NCI-H1694 treated with DMSO at 0.1 percent for 48 hours (cell line): Measurements from ENCODE around the gene CAPN11.
A peak's percentile ranks its signal among the peaks of the same experiment; 100 is the strongest.
"Not testable (repeated sequence)": the region's sequence is repeated elsewhere in the genome, so short reads cannot be mapped to it uniquely, and the experiment has no call there.

Experiments
- DNase-seq: peaks from one replicate; lab custom pipeline; 2025; lab: John Stamatoyannopoulos, UW

The CAPN11 gene

DNA sequence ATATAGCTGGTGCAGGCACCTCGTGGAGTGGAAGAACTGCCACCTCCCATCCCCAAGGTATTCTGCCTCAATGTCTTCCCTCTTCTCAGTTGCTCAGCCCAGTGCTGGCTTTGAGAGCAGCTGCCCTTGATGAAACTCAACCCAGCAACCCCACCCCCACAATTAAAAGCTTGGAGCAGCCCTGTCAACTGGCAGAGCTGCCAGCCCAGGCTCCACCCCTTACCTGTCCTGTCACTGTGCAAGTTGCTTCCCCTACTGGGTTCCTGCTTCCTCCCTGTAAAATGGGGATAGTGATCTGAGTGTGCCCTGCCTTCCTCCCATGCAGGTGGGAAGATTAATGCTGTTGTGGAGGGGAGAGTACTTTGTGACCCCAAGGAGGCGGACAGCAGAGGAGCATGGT is 26.7 kb upstream of the CAPN11 start:
- no peak for DNase-seq

DNA sequence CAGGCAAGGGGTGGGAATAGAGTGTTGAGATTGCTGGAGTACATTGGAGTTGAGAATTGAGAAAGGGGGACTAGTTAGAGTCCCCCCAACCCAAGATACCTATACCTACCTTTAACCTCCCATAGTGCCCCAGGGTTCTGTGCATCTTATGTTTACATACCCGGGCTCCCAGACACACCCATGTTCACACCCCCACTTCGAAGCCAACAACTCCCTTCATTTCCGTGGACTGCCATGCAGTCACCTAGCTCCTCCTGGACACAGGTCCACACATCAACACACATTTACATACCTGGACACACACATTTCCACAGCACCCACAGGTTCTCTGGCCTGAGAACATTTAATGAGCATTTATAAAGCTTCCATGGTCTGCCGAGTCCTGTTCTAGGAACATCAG is 26.1 kb upstream of the CAPN11 start:
- no peak for DNase-seq

DNA sequence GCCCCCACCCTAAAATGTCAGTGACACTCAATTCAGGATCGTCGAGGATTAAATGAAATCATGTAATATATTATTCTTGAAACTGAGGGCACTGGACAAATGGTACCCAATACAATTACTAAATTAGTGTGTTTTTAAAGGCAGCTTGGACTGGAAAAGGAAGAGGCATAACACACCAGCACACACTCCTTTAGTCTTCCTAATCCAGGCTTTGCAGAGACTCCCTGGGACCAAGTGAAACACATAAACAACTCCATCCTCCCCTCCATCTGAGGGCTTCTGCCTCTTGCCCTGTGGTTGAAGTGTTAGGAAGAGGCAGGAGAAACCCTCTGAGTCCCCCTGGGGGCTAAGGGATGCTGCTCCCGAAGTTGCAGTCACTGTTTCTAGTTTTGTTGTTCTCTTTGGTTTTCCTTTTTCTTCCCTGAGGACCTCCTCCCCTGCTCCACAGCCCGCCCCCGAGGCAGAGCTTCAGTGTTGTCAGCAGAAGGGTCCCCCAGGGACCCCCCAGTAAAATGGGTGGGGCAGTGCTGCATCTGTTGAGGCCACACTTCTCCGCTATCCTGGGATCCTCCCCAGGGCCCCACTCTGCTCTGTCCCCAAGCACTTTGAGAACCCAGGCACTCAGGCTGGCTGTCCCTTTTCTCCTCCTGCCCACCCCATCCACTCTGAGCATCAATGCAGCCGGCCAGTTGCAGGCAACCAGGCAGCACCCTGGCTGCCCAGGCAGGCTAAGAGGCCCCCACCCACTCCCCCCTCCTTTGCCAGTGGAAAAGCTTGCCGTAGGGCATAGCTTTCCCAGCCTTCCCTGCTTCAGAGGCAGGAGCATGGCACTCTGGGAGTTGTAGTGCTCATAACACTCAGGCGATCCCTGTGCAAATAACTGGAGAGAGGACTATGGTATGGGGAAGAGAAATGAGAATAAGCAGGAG is 25.4 kb upstream of the CAPN11 start:
- peak; percentile 26 for DNase-seq

DNA sequence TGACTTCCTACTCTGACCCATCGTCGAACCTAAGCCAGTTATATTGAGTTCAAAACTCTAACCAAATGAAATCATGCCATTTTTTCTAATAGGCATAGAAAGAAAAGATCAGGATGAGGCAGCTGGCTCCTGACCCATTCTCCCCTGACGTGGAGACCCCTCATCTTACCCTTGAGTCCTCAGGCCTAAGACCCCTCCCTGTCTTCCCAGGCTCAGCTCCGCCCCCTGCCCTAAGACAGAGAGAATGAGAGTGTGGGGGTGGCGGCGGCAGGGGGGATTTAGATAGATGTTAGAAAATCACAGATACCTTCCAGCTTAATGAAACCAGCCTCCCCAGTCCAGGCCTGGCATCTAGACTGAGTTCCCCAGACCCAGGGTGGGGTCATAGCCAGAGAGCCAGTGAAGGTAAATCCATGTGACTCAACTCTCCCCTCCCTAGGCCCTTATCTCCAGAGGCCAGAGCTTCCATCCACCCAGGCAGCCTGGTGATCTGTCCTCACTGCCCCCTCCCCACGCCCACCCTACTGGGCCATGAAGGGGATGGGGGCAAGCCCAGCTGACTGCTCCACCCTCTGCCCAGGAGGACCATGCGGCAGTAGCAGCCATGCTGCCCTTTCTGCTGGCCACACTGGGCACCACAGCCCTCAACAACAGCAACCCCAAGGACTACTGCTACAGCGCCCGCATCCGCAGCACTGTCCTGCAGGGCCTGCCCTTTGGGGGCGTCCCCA is 24.5 kb upstream of the CAPN11 start:
- DNase-seq: no peak

GRCh38 chr6:44135173-44135758 is 23.4 kb upstream of the CAPN11 start:
- DNase-seq: no peak

- DNase-seq: no peak
Observed at GRCh38 chr6:44135875-44136274, 22.7 kb upstream of the CAPN11 start.

- DNase-seq: no peak
Observed at GRCh38 chr6:44138717-44139350, 19.8 kb upstream of the CAPN11 start.

DNA sequence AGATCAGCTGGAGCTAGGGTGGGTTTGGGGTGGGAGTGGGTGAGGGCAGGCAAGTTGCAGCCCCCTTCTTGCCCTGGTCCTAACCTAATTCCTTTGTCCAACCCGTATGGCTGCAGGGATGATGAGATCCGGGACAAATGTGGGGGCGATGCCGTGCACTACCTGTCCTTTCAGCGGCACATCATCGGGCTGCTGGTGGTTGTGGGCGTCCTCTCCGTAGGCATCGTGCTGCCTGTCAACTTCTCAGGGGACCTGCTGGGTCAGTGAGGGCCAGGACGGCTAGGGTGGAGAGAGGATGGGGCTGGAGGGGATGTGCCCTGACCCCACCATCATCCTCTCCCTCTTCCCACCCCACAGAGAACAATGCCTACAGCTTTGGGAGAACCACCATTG is 19.3 kb upstream of the CAPN11 start:
- no peak for DNase-seq

GRCh38 chr6:44142835-44143234 is 15.8 kb upstream of the CAPN11 start:
- DNase-seq: no peak

DNA sequence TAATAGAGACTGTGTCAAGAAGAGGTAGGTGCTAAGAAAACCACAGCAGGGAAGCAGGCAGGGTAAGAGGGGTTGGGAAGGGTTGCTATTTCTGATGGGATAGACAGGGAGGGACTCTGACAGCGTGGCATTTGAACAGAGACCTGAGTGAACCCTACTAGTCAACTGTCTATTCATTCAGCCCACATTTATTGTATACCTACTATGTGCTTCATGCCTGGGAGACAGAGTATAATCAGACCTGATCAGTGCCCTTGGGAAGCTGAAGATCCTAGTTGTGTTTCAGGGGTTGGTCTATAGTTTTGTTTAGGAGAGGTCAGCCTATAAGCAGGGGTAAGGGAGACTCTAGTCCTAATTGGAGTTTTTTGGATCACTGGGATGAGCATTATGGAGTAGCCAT is 14.9 kb upstream of the CAPN11 start:
- DNase-seq: no peak

DNA sequence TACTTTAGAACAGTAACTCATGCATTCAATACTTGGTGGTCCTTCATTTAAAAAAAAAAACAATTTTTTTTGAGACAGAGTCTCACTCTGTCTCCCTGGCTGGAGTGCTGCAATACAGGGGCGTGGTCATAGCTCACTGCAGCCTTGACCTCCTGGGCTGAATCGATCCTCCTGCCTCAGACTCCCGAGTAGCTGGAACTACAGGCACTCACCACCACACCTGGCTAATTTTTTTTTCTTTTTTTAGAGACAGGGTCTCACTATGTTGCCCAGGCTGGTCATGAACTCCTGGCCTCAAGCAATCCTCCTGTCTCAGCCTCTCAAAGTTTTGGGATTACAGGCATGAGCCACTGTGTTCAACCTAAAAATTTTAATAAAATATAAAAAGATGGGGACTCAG is 14.1 kb upstream of the CAPN11 start:
- DNase-seq: not testable (repeated sequence)

DNA sequence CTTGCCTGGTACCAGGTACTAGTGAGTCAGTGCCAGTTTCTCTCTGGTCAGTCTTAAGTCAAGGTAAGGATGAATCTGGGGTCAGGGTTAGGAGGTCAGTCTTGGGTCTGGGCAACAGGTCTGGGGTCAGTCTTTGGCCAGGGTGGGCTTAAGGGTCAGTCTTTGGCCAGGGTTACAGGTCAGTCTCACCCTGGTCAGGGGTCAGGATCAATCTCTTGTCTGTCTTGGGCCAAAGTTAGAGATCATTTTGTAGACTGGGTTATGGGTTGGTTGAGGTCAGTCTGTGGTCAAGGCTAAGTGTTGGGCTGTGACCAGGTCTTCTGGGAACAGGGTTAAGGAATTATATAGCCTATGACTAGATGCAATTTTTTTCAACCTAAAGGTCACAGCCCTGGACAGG is 12.8 kb upstream of the CAPN11 start:
- DNase-seq: no peak

GRCh38 chr6:44146685-44147084 is 11.9 kb upstream of the CAPN11 start:
- DNase-seq: no peak

GRCh38 chr6:44147256-44147655 is 11.4 kb upstream of the CAPN11 start:
- no peak for DNase-seq

- DNase-seq: no peak
Observed at GRCh38 chr6:44148306-44148705, 10.3 kb upstream of the CAPN11 start.

DNA sequence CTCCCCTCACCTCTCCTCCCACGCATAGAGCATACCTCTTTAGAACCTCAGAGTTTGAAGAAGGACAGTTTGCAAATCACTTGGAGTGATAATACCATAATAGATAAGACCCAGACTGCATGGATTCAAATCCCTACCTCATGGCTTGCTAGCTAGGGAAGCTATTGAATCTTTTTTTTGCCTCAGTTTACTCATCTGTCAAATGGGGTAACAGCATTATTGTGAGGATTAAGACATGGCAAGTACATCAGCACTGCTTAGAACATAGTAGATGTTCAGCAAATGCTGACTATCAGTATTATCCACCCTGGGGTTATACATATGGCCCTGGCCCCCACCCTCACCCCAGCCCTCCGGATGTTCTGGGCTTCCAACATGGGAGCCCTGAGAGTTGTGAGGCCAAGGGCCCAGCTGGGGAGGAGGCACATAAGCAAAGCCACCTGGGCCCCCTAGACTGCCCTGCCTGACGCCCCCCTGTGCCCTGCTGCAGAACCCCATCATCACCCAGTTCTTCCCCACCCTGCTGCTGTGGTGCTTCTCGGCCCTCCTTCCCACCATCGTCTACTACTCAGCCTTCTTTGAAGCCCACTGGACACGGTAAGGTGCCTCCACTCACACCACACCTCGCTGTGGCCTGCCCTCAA is 9.1 kb upstream of the CAPN11 start:
- no peak for DNase-seq

- no peak for DNase-seq
Observed at GRCh38 chr6:44150317-44150917, 8.2 kb upstream of the CAPN11 start.

GRCh38 chr6:44151348-44152108 is 7.1 kb upstream of the CAPN11 start:
- DNase-seq: peak; percentile 22

- DNase-seq: no peak
Observed at GRCh38 chr6:44152109-44152461, 6.5 kb upstream of the CAPN11 start.

GRCh38 chr6:44152533-44152932 is 6.1 kb upstream of the CAPN11 start:
- no peak for DNase-seq

DNA sequence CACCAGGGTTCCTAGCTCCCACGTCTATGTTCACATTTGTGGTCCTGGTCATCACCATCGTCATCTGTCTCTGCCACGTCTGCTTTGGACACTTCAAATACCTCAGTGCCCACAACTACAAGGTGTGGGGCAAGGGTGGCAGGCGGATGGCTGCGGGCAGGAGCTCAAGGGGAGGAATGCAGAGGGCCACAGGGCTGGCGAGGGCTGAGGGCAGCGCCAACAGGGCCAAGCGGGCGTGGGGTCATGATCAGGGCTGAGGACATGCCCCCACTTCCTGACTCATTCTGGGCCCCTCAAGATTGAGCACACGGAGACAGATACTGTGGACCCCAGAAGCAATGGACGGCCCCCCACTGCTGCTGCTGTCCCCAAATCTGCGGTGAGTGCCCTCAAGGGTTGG is 4.6 kb upstream of the CAPN11 start:
- DNase-seq: no peak
